NCI-H128 (cell line): ENCODE results near the gene ANP32A.
"Not testable (repeated sequence)": the region's sequence is repeated elsewhere in the genome, so short reads cannot be mapped to it uniquely, and the experiment has no call there.

Experiments used
- DNase-seq: peaks from one replicate; lab custom pipeline; 2025; ENCODE audit not compliant: unreplicated experiment; lab: John Stamatoyannopoulos, UW

Gene ANP32A

DNA sequence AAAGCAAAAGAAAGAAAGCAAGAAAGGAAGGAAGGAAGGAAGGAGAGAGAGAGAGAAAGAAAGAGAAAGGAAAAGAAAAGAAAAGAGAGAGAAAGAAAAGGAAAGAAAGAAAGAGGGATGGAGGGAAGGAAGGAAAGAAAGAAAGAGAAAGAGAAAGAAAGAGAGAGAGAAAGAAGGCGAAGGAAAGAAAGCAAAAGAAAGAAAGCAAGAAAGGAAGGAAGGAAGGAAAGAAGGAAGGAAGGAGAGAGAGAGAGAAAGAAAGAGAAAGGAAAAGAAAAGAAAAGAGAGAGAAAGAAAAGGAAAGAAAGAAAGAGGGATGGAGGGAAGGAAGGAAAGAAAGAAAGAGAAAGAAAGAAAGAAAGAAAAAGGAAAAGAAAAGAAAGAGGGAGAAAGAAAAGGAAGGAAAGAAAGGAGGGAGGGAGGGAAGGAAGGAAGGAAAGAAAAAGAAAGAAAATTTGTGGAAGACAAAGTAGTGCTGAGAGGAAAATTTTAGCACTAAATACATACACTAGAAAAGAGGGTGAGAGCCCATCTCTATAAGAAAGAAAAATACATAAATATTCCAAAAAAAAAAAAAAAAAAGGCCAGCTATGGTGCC lies 60.6 kb downstream of the ANP32A start:
- DNase-seq = not testable (repeated sequence)

DNA sequence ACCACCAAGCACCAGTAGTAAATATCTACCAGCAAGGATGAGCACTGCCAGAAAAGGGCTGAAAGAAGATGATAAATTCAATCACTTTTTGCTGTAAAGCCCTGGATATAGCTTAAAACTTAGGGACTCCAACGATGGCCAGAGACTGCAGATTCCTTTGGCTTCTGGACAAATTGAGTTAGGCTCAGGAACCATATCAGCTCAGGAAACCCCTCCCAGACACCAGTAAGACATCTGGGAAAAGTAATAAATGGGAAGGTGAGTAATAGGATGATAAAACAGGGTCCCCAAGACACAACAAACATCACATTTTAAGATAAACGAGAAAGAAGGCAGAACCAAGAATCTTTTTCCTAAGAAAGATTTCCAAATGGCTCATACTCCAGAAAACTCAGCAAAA lies 65.0 kb downstream of the ANP32A start:
- no peak for DNase-seq

DNA sequence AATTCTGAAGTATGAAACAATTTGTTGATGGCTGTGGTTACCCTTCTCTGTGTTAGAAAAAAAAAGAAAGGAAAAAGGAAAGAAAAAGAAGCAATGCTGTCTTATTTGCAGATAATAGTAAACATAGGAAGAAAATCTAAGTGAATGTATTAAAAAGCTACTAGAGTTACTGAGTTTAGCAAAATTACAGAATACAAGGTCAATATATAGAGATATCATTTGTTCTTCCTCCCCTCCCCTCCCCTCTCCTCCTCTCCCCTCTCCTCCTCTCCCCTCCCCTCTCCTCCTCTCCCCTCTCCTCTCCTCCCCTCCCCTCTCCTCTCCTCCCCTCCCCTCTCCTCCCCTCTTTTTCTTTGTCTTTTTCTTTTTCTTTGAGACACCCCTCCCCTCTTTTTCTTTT lies 69.1 kb downstream of the ANP32A start:
- no peak for DNase-seq

DNA sequence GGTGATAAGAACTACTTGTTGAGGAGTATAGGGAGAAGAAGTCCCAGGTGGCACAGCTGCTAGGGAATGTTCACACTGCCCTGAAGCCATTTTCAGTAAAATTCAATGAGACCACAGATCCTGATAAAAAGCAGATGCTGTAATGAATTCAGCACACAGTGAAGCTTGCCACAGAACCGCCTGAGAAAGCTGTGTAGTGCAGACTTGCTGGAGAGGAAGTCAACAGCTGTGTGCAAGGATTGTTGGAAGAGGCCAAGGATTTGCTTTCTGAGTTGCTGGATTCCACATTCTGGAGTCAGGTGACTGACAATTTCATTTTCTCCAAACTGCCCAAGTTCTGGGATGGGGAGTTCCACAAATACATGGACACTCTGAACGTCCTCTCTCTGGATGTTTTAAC lies 70.9 kb downstream of the ANP32A start:
- DNase-seq = no peak

DNA sequence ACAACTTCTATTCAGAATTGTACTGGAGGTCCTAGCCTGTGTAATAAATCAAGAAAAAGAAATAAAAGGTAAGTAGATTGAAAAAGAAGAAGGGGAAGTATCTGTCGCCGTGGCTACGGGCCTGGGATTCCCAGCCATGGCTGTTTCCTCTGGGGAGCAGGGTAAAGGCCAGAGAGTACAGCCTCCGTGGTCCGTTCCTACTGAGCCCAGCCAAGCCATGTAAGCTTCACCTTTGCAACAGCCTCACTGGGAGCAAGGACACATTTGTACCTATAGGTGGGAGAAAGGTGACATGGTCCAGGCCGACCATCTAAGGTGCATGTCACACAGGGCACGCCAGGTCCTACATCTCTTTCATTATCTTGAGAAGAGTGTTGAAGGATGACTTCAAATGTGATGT lies 71.3 kb downstream of the ANP32A start:
- no peak for DNase-seq

DNA sequence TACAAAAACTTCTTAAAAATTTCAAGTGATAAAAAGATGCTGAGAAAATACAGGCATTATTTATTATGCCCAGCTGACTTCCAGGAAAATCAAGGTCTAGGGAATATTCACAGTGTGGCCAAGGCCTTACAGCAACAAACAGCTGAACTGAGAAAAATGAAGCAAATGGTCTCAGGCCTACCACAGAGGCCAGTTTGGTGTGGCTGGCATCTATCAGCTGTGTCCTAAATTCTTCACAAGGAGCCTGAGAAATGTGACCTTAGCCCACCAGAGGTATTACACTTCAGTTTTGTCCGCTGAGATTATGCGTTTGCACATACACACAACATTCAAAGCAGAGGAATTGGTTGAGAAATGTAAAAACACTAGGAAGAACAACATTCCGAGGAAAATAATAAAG lies 77.4 kb downstream of the ANP32A start:
- no peak for DNase-seq

DNA sequence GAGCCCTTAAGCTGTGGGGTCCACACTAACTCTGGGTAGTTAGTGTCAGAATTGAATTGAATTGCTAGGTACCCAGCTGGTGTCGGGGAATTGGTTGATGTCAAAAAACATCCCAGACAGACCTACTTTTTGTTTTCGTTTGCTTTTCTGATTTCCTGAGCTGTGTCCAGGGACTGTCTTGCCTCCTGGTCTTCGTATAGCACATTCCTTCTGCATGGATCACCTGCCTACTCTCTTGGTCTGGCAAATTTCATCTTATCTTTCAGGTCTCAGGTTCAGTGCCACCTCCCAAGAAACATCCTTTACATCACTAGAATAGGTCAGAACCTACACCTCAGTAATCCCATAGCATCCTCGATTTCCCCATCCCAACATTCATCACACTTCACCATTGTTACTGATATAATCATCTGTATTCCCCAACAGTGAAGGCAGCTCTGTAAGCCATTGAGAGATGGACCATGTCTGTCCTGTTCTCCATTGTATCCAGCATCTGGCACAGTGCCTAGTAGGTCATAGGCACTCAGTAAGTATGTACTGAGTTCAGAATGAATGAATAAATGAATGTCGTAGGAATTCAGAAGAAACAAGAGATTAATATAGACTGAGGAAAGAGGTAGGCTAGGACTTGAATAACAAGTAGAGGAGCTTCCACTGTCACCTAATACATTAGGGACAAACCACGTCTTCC lies 81.2 kb downstream of the ANP32A start:
- DNase-seq = no peak

GRCh38 chr15:68735610-68736009 lies 85.1 kb downstream of the ANP32A start:
- no peak for DNase-seq

- DNase-seq = no peak
Observed at GRCh38 chr15:68734881-68735280, 85.8 kb downstream of the ANP32A start.

DNA sequence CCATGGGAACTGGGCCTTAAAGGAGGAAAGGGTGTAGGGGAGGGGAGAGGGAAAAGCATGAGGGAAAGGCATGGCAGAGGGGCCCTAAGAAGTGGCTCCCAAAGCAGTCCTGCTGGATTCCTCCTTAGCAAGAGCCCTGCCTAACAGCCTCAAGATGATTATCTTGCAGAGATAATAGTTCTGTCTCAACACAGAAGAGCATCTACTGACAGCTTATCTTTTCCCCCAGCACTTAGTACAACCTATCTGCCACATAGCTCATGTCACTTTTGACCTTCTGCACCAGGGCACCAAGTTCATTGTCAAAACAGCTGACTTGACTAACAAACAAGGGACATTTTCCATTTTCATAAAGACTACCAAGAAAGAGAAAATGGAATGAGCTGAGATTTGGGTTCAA lies 86.3 kb downstream of the ANP32A start:
- no peak for DNase-seq

DNA sequence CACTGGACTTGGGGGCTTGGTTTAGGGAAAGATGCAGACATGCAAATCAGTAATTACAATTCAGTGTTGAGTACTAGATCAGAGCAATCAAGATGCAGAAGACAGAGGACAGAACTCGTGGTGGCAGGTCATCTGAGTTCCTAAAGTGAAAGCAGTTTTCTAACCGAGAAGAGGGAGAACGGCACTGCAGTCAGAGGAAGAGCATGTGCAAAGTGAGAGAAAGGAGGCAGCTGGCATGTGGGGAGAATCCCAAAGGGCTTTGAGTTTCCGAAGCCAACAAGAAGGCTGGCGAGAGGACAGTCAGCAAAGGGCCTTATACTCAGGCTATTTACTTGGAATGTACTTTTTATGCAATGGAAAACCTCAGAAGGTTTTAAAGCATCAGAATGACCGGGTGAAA lies 87.0 kb downstream of the ANP32A start:
- DNase-seq = no peak

DNA sequence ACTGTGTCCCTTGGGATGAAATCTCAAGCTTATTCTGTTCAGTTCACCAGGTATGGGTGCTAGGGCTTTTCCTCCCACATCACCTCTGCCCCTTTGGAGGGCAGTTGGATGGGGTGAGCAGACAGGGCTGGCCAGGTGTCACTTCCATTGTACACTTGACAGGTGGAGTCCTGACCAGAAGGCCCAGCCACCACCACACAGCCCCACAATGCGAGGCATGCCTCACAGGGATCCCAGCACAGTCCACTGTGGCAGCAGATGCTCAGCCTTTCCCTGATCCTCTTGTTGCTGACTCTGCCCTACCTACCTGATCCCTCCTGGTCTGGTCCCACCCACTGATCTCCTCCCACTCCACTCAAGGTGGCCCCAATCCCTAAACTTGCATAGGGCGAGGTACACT lies 88.2 kb downstream of the ANP32A start:
- DNase-seq = no peak

GRCh38 chr15:68730976-68731897 lies 89.5 kb downstream of the ANP32A start:
- no peak for DNase-seq

GRCh38 chr15:68730471-68730919 lies 90.2 kb downstream of the ANP32A start:
- no peak for DNase-seq

- DNase-seq = no peak
Observed at GRCh38 chr15:68729789-68730411, 90.8 kb downstream of the ANP32A start.
